Testis (tissue), 3 donors: ENCODE results near the gene GRIN2C. TPM values are rescaled to one million over a fixed set of nuclear protein-coding genes. Genes with fewer than 3 reads are reported as not detected.

Experiments
- DNase-seq: peaks from one replicate; pipeline ENCODE4 v3.0.0-alpha.2; 2019
- H3K27ac ChIP-seq, 2 donors: fragments of 200-600 bp; sonication (generic); one replicate each; pipeline ENCODE4 v1.5.1; 2019
- H3K27me3 ChIP-seq: fragments of 200-600 bp; sonication (generic); one replicate; pipeline ENCODE4 v1.5.1; 2019
- H3K36me3 ChIP-seq: fragments of 200-600 bp; sonication (generic); one replicate; pipeline ENCODE4 v1.5.1; 2017; ENCODE audit warnings: low read depth; ENCODE audit errors: missing control alignments
- H3K4me1 ChIP-seq: fragments of 200-600 bp; sonication (generic); one replicate; pipeline ENCODE4 v1.5.1; 2019
- H3K4me3 ChIP-seq, 2 donors: fragments of 200-600 bp; sonication (generic); one replicate each; pipeline ENCODE4 v1.5.1; 2017 to 2019
- H3K9me3 ChIP-seq: fragments of 200-600 bp; sonication (generic); one replicate; pipeline ENCODE4 v1.5.1; 2017
- CTCF ChIP-seq, 3 experiments: fragments of 450-650 bp in 2 of 3; fragments of 200-600 bp in 1 of 3; sonication (generic) in 1 of 3; IDR thresholded peaks; one replicate each; pipeline ENCODE4 v1.5.1; 2016 to 2019; ENCODE audit warnings: antibody characterized with exemption in 3 of 3, mild to moderate bottlenecking in 2 of 3, moderate library complexity in 1 of 3
- POLR2A ChIP-seq: fragments of 450-650 bp; IDR thresholded peaks from one replicate; pipeline ENCODE4 v1.6.1; 2017; ENCODE audit warnings: antibody characterized with exemption, mild to moderate bottlenecking, moderate library complexity
- WGBS, 2 donors: methylation state at CpG; one replicate each; pipeline ENCODE4 v1.1.5; 2018; 5-methylcytosine and 5-hydroxymethylcytosine counted together
- intact Hi-C: fragments of 100-400 bp; cut with DNase I; formaldehyde crosslinking; loops from one replicate; pipeline ENCODE4 v1.15.1; 2023; ENCODE audit warnings: low total_unique reads
- polyA plus RNA-seq: library from polyadenylated mRNA; stranded (reverse); fragments of 350-450 nt; fragmentation: Illumina TruSeq; extraction: RNeasy Lipid Tissue Mini Kit (QIAGEN cat#74804); gene quantifications from one replicate; pipeline ENCODE4 v1.2.3, GENCODE V29; 2014; ENCODE audit warnings: low read depth, low replicate concordance; ENCODE audit not compliant: insufficient read depth
- total RNA-seq, 2 donors: library from RNA; depleted of rRNA; stranded (reverse); fragments of >200 nt; gene quantifications; one replicate each; pipeline ENCODE4 v1.2.3, GENCODE V29; 2016

GRIN2C gene
- total and polyA plus RNA-seq, 3 donors from 2014 or later: 7.7 to 20.8 (median 20.1) TPM

GRCh38 chr17:74815067-74815466, 44.6 kb downstream of the GRIN2C start:
- H3K36me3 ChIP-seq: no peaks in the 10 kb centered on the region
- 90 to 95% methylated on average over 7 of the region's 7 CpGs for WGBS, 2 donors
- no peaks in the 10 kb centered on the region for H3K9me3 ChIP-seq
- H3K4me1 ChIP-seq: no peaks in the 10 kb centered on the region
- TF ChIP-seq CTCF (IDR thresholded peaks at IDR 0.05) (no peak), POLR2A (no peak)
- intact Hi-C loops: no loop called here
- no peak for DNase-seq
- no peak overlapping the region for H3K4me3 ChIP-seq
- no peak overlapping the region for H3K27ac ChIP-seq
- H3K27me3 ChIP-seq: no peaks in the 10 kb centered on the region

- no peaks in the 10 kb centered on the region for H3K36me3 ChIP-seq
- no peak overlapping the region for H3K27ac ChIP-seq
- WGBS, 2 donors: 91 to 94% methylated on average over 5 of the region's 5 CpGs
- no peaks in the 10 kb centered on the region for H3K27me3 ChIP-seq
- no peaks in the 10 kb centered on the region for H3K9me3 ChIP-seq
- H3K4me1 ChIP-seq: no peaks in the 10 kb centered on the region
- no peak overlapping the region for H3K4me3 ChIP-seq
- no peak for DNase-seq
- TF ChIP-seq CTCF (IDR thresholded peaks at IDR 0.05): no peak
- TF ChIP-seq POLR2A: no peak
- intact Hi-C loops: no loop called here
Measured at GRCh38 chr17:74814453-74814852, 45.2 kb downstream of the GRIN2C start.

- 45 to 51% methylated on average over 23 of the region's 23 CpGs for WGBS, 2 donors
- no peak overlapping the region for H3K4me3 ChIP-seq
- no peak for TF ChIP-seq POLR2A
- TF ChIP-seq CTCF (IDR thresholded peaks at IDR 0.05): no peak
- intact Hi-C loops: no loop called here
- no peaks in the 10 kb centered on the region for H3K4me1 ChIP-seq
- DNase-seq: peak; percentile 20
- no peaks in the 10 kb centered on the region for H3K36me3 ChIP-seq
- H3K27ac ChIP-seq: no peak overlapping the region
- H3K27me3 ChIP-seq: no peaks in the 10 kb centered on the region
- no peaks in the 10 kb centered on the region for H3K9me3 ChIP-seq
Measured at GRCh38 chr17:74812109-74813009, 47.3 kb downstream of the GRIN2C start.

- 84 to 92% methylated on average over 14 to 15 of the region's 15 CpGs for WGBS, 2 donors
- Histone ChIP-seq H3K4me3 (no peak overlapping the region), H3K27ac (no peak overlapping the region), H3K4me1 (no peaks in the 10 kb centered on the region), H3K36me3 (no peaks in the 10 kb centered on the region), H3K9me3 (no peaks in the 10 kb centered on the region), H3K27me3 (no peaks in the 10 kb centered on the region)
- DNase-seq: no peak
- intact Hi-C loops: no loop called here
- no peak for TF ChIP-seq CTCF (IDR thresholded peaks at IDR 0.05)
- no peak for TF ChIP-seq POLR2A
Measured at GRCh38 chr17:74810699-74811485, 48.8 kb downstream of the GRIN2C start.
